Stomach (tissue), 4 donors: ENCODE data around the gene LRRFIP1.

Experiments used
- EP300 ChIP-seq: sonication (generic); formaldehyde crosslinking; IDR thresholded peaks from one replicate; pipeline ENCODE4 v1.6.1; 2017; ENCODE audit warnings: antibody characterized with exemption
- POLR2AphosphoS5 ChIP-seq, 3 donors: sonication (generic); formaldehyde crosslinking; IDR thresholded peaks; one replicate each; pipeline ENCODE4 v1.6.1; 2016; ENCODE audit warnings: antibody characterized with exemption in 3 of 3

DNA sequence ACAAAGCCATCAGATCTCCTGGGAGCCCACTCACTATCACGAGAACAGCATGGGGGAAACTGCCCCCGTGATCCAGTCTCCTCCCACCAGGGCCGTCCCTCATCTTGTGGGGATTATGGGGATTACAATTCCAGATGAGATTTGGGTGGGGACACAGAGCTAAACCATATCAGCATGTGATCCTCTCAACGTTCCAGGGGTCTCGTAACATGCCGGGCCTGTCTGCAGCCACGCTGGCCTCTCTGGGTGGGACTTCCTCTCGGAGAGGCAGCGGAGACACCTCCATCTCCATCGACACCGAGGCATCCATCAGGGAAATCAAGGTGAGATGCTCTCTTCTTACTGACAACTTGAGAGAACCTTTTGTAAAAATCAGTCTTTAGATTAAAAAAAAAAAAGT lies 121.6 kb downstream of the LRRFIP1 start:
- TF ChIP-seq POLR2AphosphoS5 (IDR thresholded peaks at IDR 0.05), result no peak
- no peak for TF ChIP-seq EP300
